ENCODE measurements around the gene SYNDIG1. TPM values are rescaled to one million over a fixed set of nuclear protein-coding genes. Genes with fewer than 3 reads are reported as not detected.

SYNDIG1 gene
- total RNA-seq, 1 experiment from 2014 or later, result 5.4 TPM

DNA sequence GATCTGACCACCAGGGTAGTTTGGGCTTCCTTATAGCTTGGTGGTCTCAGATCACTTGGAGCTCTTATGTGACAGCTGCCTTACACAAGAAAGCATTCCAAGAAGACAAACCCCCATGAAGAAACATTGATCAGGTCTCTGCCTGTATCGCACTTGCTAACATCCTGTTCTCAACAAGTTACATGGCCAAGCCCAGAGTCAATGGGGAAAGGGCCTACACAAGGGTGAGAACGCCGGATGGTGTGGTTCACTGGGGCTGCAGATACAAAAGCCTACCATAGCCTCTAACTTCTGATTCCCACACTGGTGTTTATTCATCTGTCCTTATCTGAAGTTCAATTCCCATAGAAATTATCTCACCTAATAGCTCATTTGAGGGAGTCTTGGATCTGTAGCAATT is 235.5 kb downstream of the SYNDIG1 start:
- no peak overlapping the region for H3K23ac ChIP-seq (ENCODE audit: insufficient read length, low read depth, low read length)

More for the DNA sequence above, 235.5 kb downstream of the SYNDIG1 start:
- H3K9me3 ChIP-seq (ENCODE audit: control insufficient read depth, low read depth, low read length), result no peaks in the 10 kb centered on the region
- peak; percentile 12 for DNase-seq
- no peak overlapping the region for H2BK15ac ChIP-seq (ENCODE audit: low read depth, low read length)
- H2BK120ac ChIP-seq (ENCODE audit: low read depth, low read length, poor library complexity, severe bottlenecking), result no peak overlapping the region
- no peak overlapping the region for H3K4ac ChIP-seq (ENCODE audit: low read depth, low read length)
- no peaks in the 10 kb centered on the region for H3K79me1 ChIP-seq (ENCODE audit: insufficient read depth, low read depth, low read length, poor library complexity, severe bottlenecking)
- no peaks in the 10 kb centered on the region for H3K27me3 ChIP-seq (ENCODE audit: insufficient read depth, low read length)
- no peak overlapping the region for H3K27ac ChIP-seq (ENCODE audit: insufficient read length, low read depth, low read length)
- H2AK5ac ChIP-seq (ENCODE audit: insufficient read length, low read length), result no peak overlapping the region
- no CpG with 5 or more reads among the region's 3 CpGs for WGBS (ENCODE audit: extremely low coverage, insufficient read length, low lambda C conversion rate)
- H3K56ac ChIP-seq (ENCODE audit: insufficient read length, low read depth, low read length), result no peak overlapping the region
- no peak overlapping the region for H2BK12ac ChIP-seq (ENCODE audit: insufficient read length, low read depth, low read length)
- peaks cover 6% of the 10 kb centered on the region for H3K27me3 Mint-ChIP-seq (ENCODE audit: low read depth)
- H3K36me3 Mint-ChIP-seq (ENCODE audit: insufficient read depth in 1 of 3, low read depth in 3 of 3), result no peaks in the 10 kb centered on the region; a peak in 1 of 7 replicates
- peaks cover 0 to 4% of the 10 kb centered on the region in 2 experiments; a peak in 1 of 5 replicates for H3K9me3 Mint-ChIP-seq
- H3K4me1 Mint-ChIP-seq, result no peaks in the 10 kb centered on the region
- H2AFZ ChIP-seq (ENCODE audit: low read length), result no peak overlapping the region
- H3K4me2 ChIP-seq (ENCODE audit: insufficient read depth, insufficient read length, low read length), result no peak overlapping the region
- no peak overlapping the region for H4K8ac ChIP-seq (replicated peaks; ENCODE audit: insufficient read length, low read depth, low read length)
- H2BK20ac ChIP-seq (ENCODE audit: low read depth, low read length, poor library complexity, severe bottlenecking), result no peak overlapping the region
- H4K5ac ChIP-seq (ENCODE audit: insufficient read length, low read depth, low read length), result no peak overlapping the region
- no peaks in the 10 kb centered on the region for H3K4me1 ChIP-seq (ENCODE audit: insufficient read depth, low read length)
- no peak overlapping the region for H3K9ac ChIP-seq (ENCODE audit: extremely low read depth, insufficient read length, low read length)
- no peaks in the 10 kb centered on the region for H3K79me2 ChIP-seq (ENCODE audit: insufficient read depth, low read length)
- H4K20me1 ChIP-seq (ENCODE audit: control insufficient read depth, insufficient read depth, insufficient read length), result no peaks in the 10 kb centered on the region
- no peaks in the 10 kb centered on the region for H3K23me2 ChIP-seq (ENCODE audit: insufficient read length, low read depth, low read length, poor library complexity, severe bottlenecking)
- H3K27ac Mint-ChIP-seq, result no peak overlapping the region
- no peak overlapping the region for H3T11ph ChIP-seq (ENCODE audit: low read length)
- TF ChIP-seq, protein P1, sequence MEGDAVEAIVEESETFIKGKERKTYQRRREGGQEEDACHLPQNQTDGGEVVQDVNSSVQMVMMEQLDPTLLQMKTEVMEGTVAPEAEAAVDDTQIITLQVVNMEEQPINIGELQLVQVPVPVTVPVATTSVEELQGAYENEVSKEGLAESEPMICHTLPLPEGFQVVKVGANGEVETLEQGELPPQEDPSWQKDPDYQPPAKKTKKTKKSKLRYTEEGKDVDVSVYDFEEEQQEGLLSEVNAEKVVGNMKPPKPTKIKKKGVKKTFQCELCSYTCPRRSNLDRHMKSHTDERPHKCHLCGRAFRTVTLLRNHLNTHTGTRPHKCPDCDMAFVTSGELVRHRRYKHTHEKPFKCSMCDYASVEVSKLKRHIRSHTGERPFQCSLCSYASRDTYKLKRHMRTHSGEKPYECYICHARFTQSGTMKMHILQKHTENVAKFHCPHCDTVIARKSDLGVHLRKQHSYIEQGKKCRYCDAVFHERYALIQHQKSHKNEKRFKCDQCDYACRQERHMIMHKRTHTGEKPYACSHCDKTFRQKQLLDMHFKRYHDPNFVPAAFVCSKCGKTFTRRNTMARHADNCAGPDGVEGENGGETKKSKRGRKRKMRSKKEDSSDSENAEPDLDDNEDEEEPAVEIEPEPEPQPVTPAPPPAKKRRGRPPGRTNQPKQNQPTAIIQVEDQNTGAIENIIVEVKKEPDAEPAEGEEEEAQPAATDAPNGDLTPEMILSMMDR (conservative IDR thresholded peaks at IDR 0.05), result no peak
- H3K4me3 Mint-ChIP-seq, result no peak overlapping the region
- no peak overlapping the region for H2BK5ac ChIP-seq (ENCODE audit: insufficient read length, low read length)
- no peak overlapping the region for H3K18ac ChIP-seq (ENCODE audit: insufficient read length, low read depth, low read length)
- H4K91ac ChIP-seq (ENCODE audit: insufficient read length, low read depth, low read length), result no peak overlapping the region
- H3K14ac ChIP-seq (ENCODE audit: insufficient read depth, low read length), result no peak overlapping the region
